ENCODE results near the gene VAPB. TPM values are rescaled to one million over a fixed set of nuclear protein-coding genes. Genes with fewer than 3 reads are reported as not detected.
"Not testable (repeated sequence)": the region's sequence is repeated elsewhere in the genome, so short reads cannot be mapped to it uniquely, and the experiment has no call there.

VAPB gene
- total RNA-seq, 2 experiments from 2014 or later: 33.1 to 34.6 TPM

DNA sequence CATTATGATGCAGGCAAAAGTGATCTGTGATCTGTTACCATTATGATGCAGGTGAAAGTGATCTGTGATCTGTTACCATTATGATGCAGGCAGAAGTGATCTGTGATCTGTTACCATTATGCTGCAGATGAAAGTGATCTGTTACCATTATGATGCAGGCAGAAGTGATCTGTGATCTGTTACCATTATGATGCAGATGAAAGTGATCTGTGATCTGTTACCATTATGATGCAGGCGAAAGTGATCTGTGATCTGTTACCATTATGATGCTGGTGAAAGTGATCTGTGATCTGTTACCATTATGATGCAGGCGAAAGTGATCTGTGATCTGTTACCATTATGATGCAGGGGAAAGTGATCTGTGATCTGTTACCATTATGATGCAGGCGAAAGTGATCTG is 38.5 kb downstream of the VAPB start:
- CTCF ChIA-PET, POLR2A ChIA-PET: not testable (repeated sequence)

DNA sequence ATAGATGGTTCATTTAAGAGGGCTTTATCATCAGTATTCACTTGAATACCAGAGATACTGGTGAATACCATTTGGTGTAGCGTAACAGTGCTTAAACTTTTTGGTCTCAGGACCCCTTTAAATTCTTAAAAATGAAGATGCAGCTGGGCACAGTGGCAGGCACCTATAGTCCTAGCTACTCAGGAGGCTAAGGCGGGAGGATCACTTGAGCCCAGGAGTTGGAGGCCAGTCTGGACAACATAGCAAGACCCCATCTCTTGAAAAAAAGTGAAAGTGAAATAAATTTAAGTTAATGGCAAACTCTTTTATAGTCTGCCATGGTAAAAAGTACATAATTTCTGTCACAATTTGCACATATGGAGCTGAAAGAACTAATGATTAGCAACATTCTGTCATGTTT is 39.3 kb downstream of the VAPB start:
- CTCF ChIA-PET: interaction anchor here (0.6 kb wide), 1 partner anchor 228 kb away, joined by 3 read pairs; no protein-coding TSS in a partner anchor
- POLR2A ChIA-PET: no interaction called here

DNA sequence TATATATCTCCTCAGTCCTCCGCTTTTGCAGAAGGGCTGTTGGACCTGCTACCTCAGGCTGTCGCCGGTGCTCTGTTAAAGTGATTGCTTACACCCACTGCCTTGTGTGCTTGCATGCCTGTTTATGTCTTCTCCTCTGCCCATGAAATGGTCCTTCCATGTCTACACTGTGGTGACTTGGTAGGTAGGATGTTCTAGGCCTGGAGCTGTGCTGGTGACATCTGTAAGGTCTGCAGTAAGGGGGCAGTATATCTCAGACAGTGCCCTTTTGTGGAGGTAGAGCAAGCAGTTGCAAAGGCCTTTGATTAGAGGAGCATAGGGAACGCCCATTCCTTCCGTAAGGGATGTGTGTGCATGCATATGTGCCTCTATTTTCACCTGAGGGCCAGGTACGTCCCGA is 40.3 kb downstream of the VAPB start:
- ChIA-PET CTCF (no interaction called here), POLR2A (no interaction called here)

DNA sequence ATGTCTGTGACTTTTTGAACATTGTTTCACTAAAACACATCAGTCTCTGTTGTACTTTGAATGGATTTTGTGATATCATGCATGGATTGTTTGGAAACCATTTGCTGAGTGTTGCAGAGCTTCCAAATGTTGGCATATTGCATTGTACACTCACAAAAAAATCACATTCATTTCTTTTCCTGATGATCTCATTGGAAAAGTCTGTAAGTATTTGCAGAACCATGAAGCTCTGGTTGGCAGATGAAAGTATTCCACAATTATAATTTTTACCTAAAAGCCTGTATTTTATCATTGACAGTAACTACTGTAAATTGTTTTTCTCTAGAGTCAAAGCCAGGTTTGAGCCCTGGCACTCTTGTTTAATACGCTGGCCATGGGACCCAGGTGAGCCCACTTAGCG is 42.1 kb downstream of the VAPB start:
- ChIA-PET CTCF (no interaction called here), POLR2A (no interaction called here)

DNA sequence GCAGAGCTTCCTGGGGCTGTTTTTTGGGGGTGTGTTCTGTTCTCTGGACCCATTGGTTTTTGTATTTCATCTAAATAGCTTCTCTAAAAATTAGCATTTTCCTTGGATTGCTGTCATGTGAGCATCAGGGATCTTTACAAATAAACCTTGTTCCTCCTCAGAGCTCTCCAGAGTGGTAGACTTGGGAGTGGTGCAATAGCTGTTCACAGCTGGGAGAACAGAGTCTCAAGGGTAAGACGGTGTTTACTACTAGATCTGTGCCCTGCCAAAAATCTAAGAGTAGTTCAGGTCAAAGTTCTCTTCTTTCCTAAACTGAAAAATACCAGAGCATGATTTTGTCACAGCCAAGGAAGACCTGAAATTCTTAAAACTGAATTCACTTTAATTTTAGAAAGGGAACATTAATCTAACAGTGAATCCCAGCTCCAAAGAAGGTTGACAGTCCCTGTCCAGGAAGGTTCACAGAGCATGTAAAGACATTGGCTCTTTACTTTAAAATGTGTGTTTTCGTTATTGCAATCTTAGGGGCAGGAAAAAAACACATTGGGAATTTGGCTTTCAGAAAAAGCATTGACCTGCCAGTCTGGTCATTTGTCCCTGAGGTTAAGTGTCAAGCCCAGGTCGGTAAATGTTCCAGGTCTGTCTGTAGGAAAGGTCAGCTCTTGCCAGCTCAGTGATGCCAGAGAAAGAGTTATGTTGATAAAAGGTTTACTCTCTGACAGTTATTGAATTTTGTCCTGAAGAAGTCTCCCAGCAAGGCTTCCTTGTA is 43.3 kb downstream of the VAPB start:
- ChIA-PET POLR2A (no interaction called here), CTCF (interaction anchor here (0.7 kb wide), 1 partner anchor 16 kb away, joined by 3 read pairs; no protein-coding TSS in a partner anchor)

DNA sequence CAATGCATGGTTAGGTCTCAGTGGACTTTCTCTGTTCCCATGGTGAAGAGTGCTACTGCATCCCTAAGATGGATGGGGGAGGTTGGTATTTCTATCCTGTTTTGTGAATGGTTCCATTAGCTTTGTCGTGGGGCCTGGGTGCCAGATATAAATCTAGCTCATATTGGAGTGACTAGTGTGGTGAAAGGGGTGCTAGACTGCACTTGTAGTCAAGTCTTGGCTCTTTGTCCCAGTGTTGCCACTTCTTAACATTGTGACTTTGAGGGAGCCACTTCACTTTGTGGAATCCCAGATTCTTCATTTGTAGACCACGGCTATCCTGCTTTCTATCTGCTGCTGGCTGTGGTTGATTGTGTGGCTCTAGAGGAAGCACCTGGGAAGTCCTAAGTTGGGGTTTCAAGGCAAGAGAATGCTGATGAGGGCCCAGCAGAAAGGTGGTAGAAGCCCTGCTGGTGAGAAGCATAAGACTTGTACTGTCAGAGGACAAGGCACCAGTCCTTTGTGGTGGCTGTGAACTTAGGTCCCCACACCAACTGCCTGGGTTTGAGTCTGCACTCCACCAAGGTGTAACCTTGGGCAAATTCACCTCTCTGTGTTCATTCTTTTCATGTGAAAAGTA is 44.1 kb downstream of the VAPB start:
- ChIA-PET CTCF (no interaction called here), POLR2A (no interaction called here)

DNA sequence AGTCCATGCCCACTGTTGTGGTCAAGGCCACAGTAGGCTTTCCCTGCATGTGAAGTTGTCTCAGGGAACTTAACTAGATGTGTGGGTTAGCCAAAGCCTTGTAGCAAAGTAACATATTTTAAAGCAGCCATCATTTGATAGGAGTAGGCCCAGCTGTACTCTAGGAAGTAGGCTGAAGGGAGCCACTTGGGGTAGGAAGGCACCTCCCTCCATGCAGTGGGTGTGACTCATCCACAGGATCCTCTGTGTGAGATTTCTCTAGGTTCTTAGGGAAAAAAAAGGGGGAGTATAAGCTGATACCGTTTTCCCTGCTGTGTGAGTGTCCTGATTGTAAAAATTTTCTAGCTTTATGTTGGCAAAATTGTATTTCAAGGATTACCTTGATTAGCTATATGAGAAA is 44.7 kb downstream of the VAPB start:
- ChIA-PET POLR2A (no interaction called here), CTCF (no interaction called here)

DNA sequence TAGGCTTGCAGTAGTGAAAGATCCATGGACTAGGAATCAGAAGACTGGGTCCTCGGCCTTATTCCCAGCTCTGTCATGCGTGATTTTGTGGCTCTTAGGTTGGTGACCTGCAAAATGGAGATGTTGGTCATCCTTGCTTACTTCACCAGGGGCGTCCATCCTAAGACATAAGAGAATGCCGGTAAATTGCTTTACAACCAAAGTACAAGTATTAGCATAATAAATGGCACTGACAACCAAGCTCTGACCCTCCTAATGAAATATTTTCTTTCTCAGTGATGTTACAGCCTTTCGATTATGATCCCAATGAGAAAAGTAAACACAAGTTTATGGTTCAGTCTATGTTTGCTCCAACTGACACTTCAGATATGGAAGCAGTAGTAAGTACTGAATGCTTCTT is 45.3 kb downstream of the VAPB start:
- POLR2A ChIA-PET: no interaction called here
- CTCF ChIA-PET: no interaction called here

DNA sequence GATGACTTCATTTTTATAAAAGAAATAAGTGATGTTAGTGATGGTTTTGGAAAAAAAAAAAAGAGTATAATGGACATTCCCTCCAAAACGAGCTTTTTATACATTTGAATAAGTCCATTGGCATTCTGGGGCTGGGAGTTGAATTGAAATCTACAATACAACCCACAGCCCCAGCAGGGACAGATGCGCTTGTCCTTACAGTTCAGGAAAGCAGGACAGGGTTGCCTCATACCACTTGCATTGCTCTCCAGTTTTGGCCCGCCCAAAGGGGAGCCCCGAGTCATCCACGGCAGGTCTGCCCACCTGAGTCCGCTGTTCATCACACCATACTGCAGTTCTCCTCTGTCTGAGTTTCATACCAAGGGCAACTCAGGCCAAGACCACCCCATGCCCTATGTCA is 46.2 kb downstream of the VAPB start:
- ChIA-PET POLR2A (no interaction called here), CTCF (interaction anchor here (0.6 kb wide), 1 partner anchor 80 kb away, joined by 3 read pairs; no protein-coding TSS in a partner anchor)

DNA sequence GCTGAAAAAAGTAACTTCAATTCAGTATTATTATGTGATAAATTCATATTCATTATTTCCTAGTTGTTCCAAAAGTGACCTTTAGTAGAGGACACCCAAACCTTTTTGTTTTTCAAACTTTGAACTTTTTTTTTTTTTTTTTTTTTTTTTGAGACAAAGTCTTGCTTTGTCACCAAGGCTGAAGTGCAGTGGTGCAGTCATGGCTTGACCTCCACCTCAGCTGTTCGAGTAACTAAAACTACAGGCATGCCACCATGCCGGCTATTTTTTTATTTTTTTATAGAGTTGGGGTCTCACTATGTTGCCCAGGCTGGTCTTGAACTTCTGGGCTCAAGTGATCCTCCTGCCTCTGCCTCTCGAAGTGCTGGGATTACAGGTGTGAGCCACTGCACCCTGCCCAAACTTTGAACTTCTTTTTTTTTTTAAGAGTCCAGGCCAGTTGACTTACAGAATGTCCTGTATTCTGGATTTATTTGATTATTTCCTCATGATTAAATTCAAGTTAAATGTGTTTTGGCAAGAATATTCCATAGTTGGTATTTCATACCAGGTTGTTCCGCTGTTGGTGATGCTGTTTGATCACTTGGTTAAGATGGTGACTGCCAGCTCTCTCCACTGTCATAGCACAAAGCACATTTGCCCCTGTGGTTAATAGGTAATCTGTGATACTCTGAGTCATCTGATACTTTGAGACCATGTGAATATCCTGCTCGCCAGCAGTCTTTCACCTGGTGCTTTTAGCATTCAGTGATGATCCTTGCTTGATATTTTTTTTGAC is 48.0 kb downstream of the VAPB start:
- ChIA-PET POLR2A (no interaction called here), CTCF (interaction anchor here (0.7 kb wide), 1 partner anchor 255 kb away, joined by 5 read pairs; no protein-coding TSS in a partner anchor)

DNA sequence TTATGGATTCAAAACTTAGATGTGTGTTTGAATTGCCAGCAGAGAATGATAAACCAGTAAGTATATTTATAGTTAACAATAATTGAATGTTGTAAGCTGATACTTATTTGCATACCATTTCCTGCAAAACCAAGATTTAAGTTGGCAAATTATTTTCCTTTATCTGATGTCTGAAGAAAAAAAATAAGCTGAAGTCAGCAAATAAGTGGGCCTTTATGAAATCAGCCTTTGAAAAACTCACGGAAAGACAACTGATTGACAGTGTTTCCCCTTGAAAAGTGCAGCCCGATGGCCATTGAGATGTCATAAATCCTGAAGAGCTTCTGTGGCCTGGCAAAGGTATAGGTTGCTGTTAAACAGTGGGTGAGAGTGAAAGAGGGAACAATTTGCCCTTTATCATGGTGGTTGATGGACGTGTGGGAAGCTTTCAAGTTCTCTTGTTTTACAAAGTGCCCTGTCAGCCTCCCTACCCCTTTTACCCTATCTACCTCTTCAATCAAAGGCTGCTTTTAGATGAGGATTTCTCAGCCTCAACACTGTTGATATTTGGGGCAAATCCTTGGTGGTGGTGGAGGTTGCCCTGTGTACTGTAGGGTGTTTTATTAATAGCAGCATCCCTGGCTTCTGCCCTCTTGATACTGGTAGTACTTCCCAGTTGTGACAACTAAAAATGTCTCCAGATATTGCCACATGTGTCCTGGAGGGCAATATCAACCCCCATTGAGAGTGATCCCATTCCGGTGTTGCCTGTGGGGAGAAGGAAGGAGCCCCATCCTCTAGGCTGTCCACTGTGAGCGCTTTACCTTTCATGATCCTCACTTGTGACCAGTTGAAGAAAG is 50.2 kb downstream of the VAPB start:
- POLR2A ChIA-PET: no interaction called here

DNA sequence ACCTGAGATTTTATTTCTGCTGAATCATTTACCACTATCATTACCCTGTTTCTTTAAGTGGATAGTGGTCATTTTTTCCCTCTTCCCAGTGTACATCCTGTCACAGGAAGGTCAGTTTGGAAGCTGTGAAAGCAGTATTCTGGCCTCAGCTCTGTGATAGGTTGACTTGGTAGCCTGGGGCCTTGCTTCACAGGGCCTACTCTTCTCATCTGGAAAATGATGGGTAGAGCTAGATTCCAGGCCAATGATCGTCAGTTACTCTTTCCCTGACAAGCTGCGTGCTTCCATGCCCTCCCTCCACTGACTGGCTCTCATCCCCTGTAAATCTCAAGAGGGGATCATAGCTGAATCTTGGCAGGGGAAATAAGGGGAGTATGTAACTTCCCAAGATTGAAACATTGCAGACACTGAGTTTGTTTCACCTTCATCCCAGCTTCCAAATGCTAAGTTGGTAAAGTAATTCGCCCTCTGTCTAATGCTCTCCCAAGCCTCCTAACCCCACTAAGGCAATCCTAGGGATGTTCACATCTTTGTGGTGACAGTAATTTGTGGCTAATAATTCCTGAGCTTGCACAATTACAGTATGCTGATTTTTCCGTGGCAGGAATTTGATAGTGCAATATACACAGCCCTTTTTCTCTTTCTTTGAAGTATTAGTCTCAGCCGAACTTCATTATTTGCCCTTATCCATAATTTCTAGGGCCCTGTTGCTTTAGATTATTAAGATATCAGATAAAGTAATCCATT is 51.2 kb downstream of the VAPB start:
- ChIA-PET POLR2A (no interaction called here), CTCF (no interaction called here)

More for the DNA sequence above, 50.2 kb downstream of the VAPB start:
- CTCF ChIA-PET: no interaction called here

DNA sequence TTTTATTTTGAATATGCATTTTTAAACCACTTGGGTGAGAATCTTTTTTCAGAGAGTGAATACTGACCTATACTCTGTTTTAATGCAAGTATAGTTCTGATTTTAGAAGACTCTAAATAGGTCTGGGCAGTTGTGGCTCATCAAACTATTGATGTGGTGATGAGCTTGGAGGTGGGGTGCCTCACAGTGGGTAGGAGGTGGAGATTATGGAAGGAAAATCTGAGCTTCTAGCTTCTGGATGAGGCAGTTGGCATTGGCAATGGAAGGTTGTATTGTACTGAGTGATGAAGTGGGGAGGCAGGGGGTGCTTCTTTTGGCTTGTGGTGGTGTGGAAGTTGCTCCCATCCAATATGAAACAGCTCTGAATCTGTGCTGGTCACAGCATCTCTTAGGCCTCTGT is 52.7 kb downstream of the VAPB start:
- POLR2A ChIA-PET: no interaction called here
- CTCF ChIA-PET: no interaction called here

DNA sequence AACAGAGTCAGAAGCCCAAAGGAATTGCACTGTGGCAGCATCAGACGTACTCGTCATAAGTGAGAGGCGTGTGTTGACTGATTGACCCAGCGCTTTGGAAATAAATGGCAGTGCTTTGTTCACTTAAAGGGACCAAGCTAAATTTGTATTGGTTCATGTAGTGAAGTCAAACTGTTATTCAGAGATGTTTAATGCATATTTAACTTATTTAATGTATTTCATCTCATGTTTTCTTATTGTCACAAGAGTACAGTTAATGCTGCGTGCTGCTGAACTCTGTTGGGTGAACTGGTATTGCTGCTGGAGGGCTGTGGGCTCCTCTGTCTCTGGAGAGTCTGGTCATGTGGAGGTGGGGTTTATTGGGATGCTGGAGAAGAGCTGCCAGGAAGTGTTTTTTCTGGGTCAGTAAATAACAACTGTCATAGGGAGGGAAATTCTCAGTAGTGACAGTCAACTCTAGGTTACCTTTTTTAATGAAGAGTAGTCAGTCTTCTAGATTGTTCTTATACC is 55.8 kb downstream of the VAPB start:
- CTCF ChIA-PET: no interaction called here

DNA sequence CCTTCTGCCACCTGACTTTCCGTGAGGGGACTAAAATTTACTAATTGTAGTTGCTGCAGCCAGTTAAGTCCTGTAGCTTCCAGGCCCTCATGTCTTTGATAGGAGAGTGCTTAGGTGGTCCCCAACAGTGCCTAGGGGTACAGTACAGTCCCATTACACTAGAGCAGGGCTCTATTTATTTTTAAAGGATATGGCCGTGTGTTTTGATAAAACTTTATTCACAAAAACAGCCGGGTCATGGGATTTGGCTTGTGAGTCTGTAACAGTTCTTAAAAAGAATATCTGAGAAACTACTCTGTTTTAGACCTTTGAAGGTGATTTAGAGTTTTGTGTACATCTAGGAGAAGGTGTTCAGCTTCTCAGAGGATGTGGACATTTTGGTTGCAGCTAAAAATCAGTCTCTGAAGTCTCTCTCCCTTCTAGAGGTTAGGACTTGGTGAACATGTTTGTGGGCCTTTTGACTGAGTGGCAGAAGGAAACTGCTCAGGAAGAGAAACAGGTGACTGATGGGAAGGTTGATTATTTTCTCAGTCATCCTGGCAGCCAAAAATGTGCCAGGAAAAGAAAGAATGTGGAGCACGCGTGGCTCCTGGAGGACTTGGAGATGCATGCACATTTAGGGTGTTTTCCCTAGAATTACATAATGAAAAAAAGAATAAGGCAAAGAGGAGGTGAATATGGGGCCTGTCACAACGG is 57.4 kb downstream of the VAPB start:
- POLR2A ChIA-PET: no interaction called here

More for the DNA sequence above, 55.8 kb downstream of the VAPB start:
- POLR2A ChIA-PET: no interaction called here

DNA sequence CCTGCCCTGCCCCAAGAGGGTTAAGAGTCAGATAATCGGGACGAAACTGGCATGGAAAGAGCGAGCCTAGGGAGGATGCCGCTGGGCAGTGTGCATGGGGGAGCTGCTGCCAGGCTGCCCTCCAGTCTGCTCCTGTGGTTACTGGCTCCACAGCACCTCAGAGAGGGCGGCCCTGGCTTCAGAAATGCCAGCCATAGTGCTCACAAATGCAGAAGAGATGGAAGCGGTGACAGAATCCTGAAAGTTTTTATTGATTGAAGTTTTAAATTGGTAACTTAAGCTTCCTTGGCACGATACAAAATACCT is 57.9 kb downstream of the VAPB start:
- ChIA-PET POLR2A (no interaction called here), CTCF (interaction anchor here (0.8 kb wide), 1 partner anchor 208 kb away, joined by 4 read pairs; no protein-coding TSS in a partner anchor)

More for the DNA sequence above, 57.4 kb downstream of the VAPB start:
- CTCF ChIA-PET: no interaction called here

DNA sequence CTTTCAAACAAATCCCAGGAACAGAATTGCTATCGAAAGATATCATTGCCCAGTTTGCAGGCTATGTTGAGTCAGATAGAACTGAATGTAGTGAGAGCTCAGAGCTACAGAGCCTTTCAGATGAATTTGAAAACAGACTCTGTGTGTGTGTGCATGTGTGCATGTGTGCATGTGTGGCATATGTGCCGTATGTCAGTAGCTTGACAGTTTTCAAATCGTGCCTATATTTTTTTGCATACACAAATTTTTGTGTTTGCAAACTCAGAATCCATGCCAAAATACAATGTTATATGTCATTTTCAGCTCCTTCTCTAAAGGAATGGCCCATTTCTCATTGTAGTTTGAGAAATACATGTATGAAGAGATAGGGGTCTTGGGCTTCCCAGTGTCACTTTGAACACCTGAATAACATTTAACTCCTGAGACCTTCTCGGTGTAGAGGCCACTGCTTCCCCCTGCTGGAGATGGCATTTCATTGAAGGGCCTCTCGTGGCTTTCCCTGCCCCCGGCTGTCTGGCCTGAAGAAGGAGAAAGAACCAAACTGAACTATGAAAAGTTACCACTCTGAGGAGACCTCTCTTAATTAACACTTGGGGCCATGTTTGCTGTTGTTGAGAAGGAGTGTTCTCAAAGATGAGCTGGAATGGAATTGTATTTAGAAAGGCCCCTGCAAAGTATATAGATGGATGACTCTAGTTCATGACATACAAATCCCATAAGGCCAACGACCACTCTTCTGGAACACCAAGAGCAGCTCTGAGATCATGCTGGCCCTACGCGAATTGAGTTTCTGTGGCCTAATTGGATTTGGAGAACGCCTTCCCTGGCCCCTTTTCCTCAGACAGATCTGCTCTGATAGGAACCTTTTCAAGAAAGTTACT is 58.7 kb downstream of the VAPB start:
- CTCF ChIA-PET: interaction anchor here (0.8 to 1.1 kb wide), 4 partner anchors 16 to 237 kb away, joined by 3 to 4 read pairs (median 3); no protein-coding TSS in a partner anchor
- POLR2A ChIA-PET: no interaction called here

DNA sequence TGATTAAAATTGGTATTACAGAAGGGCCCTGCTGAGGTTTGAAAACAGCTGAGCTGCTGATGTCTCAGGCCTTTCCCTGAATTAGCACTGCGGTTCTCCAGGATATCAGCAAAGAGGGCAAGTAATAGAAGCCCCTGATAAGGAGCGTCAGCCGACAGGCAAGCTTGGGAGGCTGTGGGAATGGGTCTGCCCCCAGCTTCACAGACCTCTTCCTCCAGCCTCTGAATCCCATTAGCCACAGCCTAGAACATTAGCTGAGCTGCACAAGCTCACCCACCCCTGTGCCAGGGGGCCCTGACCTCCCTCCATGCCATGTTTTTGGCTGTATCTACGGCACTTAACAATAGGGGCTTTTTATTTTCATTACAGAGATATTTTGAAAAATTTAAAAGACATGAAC is 59.9 kb downstream of the VAPB start:
- POLR2A ChIA-PET: no interaction called here
- CTCF ChIA-PET: no interaction called here
